Astrocyte of the spinal cord (primary cell): ENCODE results near the gene SEMA6A.

Experiments used
- DNase-seq: peaks from one replicate; pipeline ENCODE4 v3.0.0; 2011; ENCODE audit warnings: low read depth, low spot score
- H3K4me3 ChIP-seq: 2 replicates; pipeline ENCODE4 v1.5.1; 2011; ENCODE audit warnings: low read depth, mild to moderate bottlenecking, low read length, moderate library complexity
- CTCF ChIP-seq: IDR thresholded peaks from 2 replicates; pipeline ENCODE4 v1.5.1; 2012; ENCODE audit warnings: low read depth, mild to moderate bottlenecking, low read length, inconsistent platforms
- in situ Hi-C: cut with HindIII; loops from 2 replicates; pipeline ENCODE4 v1.10.0; 2017; ENCODE audit warnings: low sequenced_read_pairs

Gene SEMA6A

GRCh38 chr5:116486588-116486987, 88.0 kb downstream of the SEMA6A start:
- DNase-seq, result no peak
- TF ChIP-seq CTCF, result no peak
- H3K4me3 ChIP-seq, result no peak overlapping the region
- in situ Hi-C loops, result no loop called here

- no peak for TF ChIP-seq CTCF
- in situ Hi-C loops, result no loop called here
- no peak overlapping the region for H3K4me3 ChIP-seq
- no peak for DNase-seq
Measured at GRCh38 chr5:116484645-116485044, 90.0 kb downstream of the SEMA6A start.

GRCh38 chr5:116482394-116482793, 92.2 kb downstream of the SEMA6A start:
- in situ Hi-C loops, result no loop called here
- H3K4me3 ChIP-seq, result no peak overlapping the region
- DNase-seq, result peak; percentile 50
- no peak for TF ChIP-seq CTCF

- no peak overlapping the region for H3K4me3 ChIP-seq
- in situ Hi-C loops, result no loop called here
- TF ChIP-seq CTCF, result no peak
- no peak for DNase-seq
Measured at GRCh38 chr5:116480894-116481510, 93.6 kb downstream of the SEMA6A start.

GRCh38 chr5:116479776-116480675, 94.6 kb downstream of the SEMA6A start:
- peak; percentile 23 for DNase-seq
- no peak overlapping the region for H3K4me3 ChIP-seq
- in situ Hi-C loops, result no loop called here
- no peak for TF ChIP-seq CTCF

- no peak overlapping the region for H3K4me3 ChIP-seq
- DNase-seq, result no peak
- no peak for TF ChIP-seq CTCF
- in situ Hi-C loops, result no loop called here
Measured at GRCh38 chr5:116478491-116478890, 96.1 kb downstream of the SEMA6A start.
